Muscle layer of colon (tissue), 2 donors: ENCODE results near the gene MREG.

Experiments
- H3K27ac ChIP-seq: one replicate; pipeline ENCODE4 v1.7.0; 2013; ENCODE audit warnings: low read depth, mild to moderate bottlenecking, low read length, moderate library complexity
- H3K27me3 ChIP-seq, 2 donors: one replicate each; pipeline ENCODE4 v1.7.0; 2013; ENCODE audit warnings: low read length in 2 of 2, mild to moderate bottlenecking in 2 of 2; ENCODE audit not compliant: insufficient read depth in 2 of 2, control insufficient read depth in 1 of 2
- H3K36me3 ChIP-seq: one replicate; pipeline ENCODE4 v1.7.0; 2013; ENCODE audit warnings: mild to moderate bottlenecking, low read length; ENCODE audit not compliant: insufficient read depth
- H3K4me1 ChIP-seq: one replicate; pipeline ENCODE4 v1.7.0; 2013; ENCODE audit warnings: mild to moderate bottlenecking, low read length; ENCODE audit not compliant: insufficient read depth
- H3K4me3 ChIP-seq, 2 donors: one replicate each; pipeline ENCODE4 v1.7.0; 2013; ENCODE audit warnings: low read length in 2 of 2, low read depth in 1 of 2, mild to moderate bottlenecking in 1 of 2, moderate library complexity in 1 of 2
- H3K9ac ChIP-seq: one replicate; pipeline ENCODE4 v1.7.0; 2013; ENCODE audit warnings: low read length
- H3K9me3 ChIP-seq: one replicate; pipeline ENCODE4 v1.7.0; 2013; ENCODE audit warnings: mild to moderate bottlenecking, low read length
- donor health status: abdominal sarcoma.
- donor health status: Adenocarcinoma of cecum.

MREG gene

GRCh38 chr2:215948051-215948450 lies 65.3 kb downstream of the MREG start:
- H3K4me3 ChIP-seq, result no peak overlapping the region
- no peaks in the 10 kb centered on the region for H3K36me3 ChIP-seq
- H3K9me3 ChIP-seq, result no peaks in the 10 kb centered on the region
- H3K4me1 ChIP-seq, result no peaks in the 10 kb centered on the region
- no peak overlapping the region for H3K27ac ChIP-seq
- no peaks in the 10 kb centered on the region for H3K27me3 ChIP-seq
- no peak overlapping the region for H3K9ac ChIP-seq

DNA sequence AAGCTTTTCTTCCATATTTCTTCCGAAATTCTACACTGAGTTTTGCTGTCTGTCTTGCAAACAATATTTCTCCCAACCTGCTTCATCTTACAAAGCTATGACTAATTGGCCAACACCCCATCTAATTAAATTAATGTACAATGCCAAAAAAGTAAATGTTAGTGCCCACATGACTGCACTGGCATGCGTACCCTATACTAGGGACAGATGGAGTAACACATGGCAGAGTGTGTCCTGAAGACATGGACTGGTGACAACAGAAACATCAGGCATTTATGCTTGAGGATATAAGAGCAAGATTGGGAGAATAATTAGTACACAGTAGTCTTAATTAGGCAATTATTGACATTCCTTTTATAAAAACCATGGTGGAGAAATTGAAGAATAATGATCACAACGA lies 66.8 kb downstream of the MREG start:
- no peak overlapping the region for H3K4me3 ChIP-seq
- H3K36me3 ChIP-seq, result peaks cover 3% of the 10 kb centered on the region
- H3K9ac ChIP-seq, result no peak overlapping the region
- H3K27me3 ChIP-seq, result no peaks in the 10 kb centered on the region
- H3K4me1 ChIP-seq, result no peaks in the 10 kb centered on the region
- no peak overlapping the region for H3K27ac ChIP-seq
- H3K9me3 ChIP-seq, result no peaks in the 10 kb centered on the region

DNA sequence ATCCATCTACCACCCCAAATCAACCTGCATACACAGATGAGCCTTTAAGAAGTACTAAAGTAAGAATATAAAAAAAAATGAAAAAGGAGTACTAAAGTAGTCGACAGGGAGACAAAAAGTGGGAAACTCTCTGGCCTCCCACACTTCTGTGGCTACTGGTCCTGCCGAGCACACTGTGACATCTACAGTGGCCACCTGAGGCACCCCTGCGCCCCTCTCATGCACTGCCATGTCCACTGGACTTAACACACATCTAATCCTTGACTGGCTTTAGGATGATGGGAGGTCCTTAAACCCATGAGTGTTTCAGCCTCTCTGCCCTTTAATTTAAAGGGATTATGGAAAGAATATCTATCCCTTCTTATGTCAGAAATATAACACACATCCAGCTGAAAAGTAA lies 71.2 kb downstream of the MREG start:
- Histone ChIP-seq H3K36me3 (peaks cover 4% of the 10 kb centered on the region), H3K4me1 (no peaks in the 10 kb centered on the region)

DNA sequence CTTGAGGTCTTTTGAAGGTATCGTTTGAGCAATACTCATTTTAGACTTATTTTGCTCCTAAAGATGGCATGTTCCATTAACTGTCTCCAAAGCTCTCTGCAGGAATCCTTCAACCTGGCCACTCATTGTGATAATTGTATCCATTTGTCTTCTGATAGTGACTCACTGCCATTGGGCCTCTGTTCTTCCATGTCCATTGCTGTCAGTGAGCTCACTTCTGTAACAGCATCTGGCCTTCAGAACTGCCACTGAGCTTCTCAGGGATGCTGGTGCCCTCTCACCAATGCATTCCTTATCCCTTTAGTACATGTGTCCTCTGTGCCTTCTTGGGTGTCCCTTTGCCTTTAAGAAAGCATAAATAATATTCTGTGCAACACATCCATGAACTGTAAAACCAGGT lies 71.6 kb downstream of the MREG start:
- H3K9ac ChIP-seq, result no peak overlapping the region
- H3K4me3 ChIP-seq, result no peak overlapping the region
- no peak overlapping the region for H3K27ac ChIP-seq
- H3K4me1 ChIP-seq, result no peaks in the 10 kb centered on the region
- no peaks in the 10 kb centered on the region for H3K27me3 ChIP-seq
- H3K9me3 ChIP-seq, result no peaks in the 10 kb centered on the region
- peaks cover 4% of the 10 kb centered on the region for H3K36me3 ChIP-seq

More for the DNA sequence above, 71.2 kb downstream of the MREG start:
- Histone ChIP-seq H3K4me3 (no peak overlapping the region), H3K9ac (no peak overlapping the region), H3K27me3 (no peaks in the 10 kb centered on the region), H3K27ac (no peak overlapping the region), H3K9me3 (no peaks in the 10 kb centered on the region)

- no peaks in the 10 kb centered on the region for H3K4me1 ChIP-seq
- H3K36me3 ChIP-seq, result peaks cover 4% of the 10 kb centered on the region
- H3K9ac ChIP-seq, result no peak overlapping the region
- no peak overlapping the region for H3K4me3 ChIP-seq
- no peaks in the 10 kb centered on the region for H3K27me3 ChIP-seq
- no peak overlapping the region for H3K27ac ChIP-seq
- H3K9me3 ChIP-seq, result no peaks in the 10 kb centered on the region
Measured at GRCh38 chr2:215940645-215941184, 72.6 kb downstream of the MREG start.

DNA sequence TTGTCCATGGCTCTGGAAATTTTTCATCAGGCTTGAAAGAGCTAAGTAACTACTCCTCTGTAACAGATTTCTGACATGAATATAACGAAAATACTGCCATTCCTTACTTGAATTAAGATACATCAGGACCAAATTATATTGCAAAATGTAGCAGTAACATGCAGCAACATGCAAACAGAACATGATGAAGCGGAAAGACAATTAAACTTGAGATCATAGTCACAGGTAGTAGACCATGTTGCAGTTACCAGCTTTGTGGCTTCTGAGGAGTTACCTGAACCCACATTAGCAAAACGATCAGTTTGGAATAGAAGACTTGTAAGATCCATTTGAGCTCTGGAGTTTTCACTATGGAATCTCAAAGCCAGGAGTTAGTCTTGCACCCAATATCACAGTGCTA lies 76.2 kb downstream of the MREG start:
- no peaks in the 10 kb centered on the region for H3K4me1 ChIP-seq
- H3K4me3 ChIP-seq, result no peak overlapping the region
- peaks cover 4% of the 10 kb centered on the region for H3K36me3 ChIP-seq
- no peak overlapping the region for H3K9ac ChIP-seq
- no peak overlapping the region for H3K27ac ChIP-seq
- H3K9me3 ChIP-seq, result no peaks in the 10 kb centered on the region
- no peaks in the 10 kb centered on the region for H3K27me3 ChIP-seq

- Histone ChIP-seq H3K4me3 (no peak overlapping the region), H3K36me3 (no peaks in the 10 kb centered on the region), H3K4me1 (no peaks in the 10 kb centered on the region), H3K9ac (no peak overlapping the region), H3K9me3 (no peaks in the 10 kb centered on the region), H3K27me3 (no peaks in the 10 kb centered on the region), H3K27ac (no peak overlapping the region)
Measured at GRCh38 chr2:215933151-215933550, 80.2 kb downstream of the MREG start.

- H3K27ac ChIP-seq, result no peak overlapping the region
- H3K4me3 ChIP-seq, result no peak overlapping the region
- H3K9ac ChIP-seq, result no peak overlapping the region
Measured at GRCh38 chr2:215931256-215931903, 82.0 kb downstream of the MREG start.

DNA sequence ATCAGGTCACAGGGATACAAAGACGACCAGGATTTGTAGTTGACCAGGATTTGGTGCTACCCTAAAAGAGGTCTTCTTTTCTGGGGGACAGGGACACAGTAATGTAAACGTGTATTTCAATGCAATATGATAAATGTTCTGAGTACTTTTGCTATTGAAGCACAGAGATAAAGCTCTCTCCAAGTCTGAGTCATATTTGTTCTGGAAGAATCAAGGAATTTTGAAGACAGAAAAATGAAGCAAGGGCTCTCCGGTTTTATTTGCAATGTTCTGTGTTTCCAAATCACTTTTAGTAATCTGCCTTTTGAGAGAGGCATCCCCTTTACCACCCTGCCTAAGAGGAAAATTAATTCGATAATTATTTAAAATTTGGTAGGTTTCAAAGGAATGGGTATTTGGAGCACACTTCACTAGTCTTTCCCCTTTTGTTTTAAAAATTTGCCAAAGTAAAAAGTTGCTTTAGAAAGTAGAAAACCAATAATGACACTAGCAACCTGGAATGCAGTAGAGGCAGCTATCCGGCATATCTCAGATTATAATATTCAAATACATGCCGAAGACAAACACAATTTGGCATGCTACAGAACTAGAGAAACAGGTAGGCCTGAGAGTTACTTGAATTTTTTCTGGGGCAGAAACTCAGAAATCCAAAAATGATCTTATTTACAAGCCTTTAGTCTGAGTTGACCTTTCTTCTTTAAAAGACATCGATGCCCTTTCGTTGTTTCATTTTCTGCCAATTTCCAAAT lies 82.7 kb downstream of the MREG start:
- Histone ChIP-seq H3K36me3 (no peaks in the 10 kb centered on the region), H3K4me1 (no peaks in the 10 kb centered on the region), H3K27me3 (no peaks in the 10 kb centered on the region), H3K27ac (no peak overlapping the region), H3K4me3 (no peak overlapping the region), H3K9me3 (no peaks in the 10 kb centered on the region), H3K9ac (no peak overlapping the region)

More at GRCh38 chr2:215931256-215931903, 82.0 kb downstream of the MREG start:
- Histone ChIP-seq H3K27me3 (no peaks in the 10 kb centered on the region), H3K9me3 (no peaks in the 10 kb centered on the region), H3K36me3 (no peaks in the 10 kb centered on the region), H3K4me1 (no peaks in the 10 kb centered on the region)

- no peak overlapping the region for H3K9ac ChIP-seq
- no peaks in the 10 kb centered on the region for H3K4me1 ChIP-seq
- no peaks in the 10 kb centered on the region for H3K27me3 ChIP-seq
- no peak overlapping the region for H3K27ac ChIP-seq
- H3K36me3 ChIP-seq, result no peaks in the 10 kb centered on the region
- no peak overlapping the region for H3K4me3 ChIP-seq
- no peaks in the 10 kb centered on the region for H3K9me3 ChIP-seq
Measured at GRCh38 chr2:215929602-215930335, 83.6 kb downstream of the MREG start.

- Histone ChIP-seq H3K9me3 (no peaks in the 10 kb centered on the region), H3K4me1 (no peaks in the 10 kb centered on the region)
Measured at GRCh38 chr2:215928086-215928485, 85.3 kb downstream of the MREG start.

More at GRCh38 chr2:215928086-215928485, 85.3 kb downstream of the MREG start:
- H3K36me3 ChIP-seq, result no peaks in the 10 kb centered on the region
- no peaks in the 10 kb centered on the region for H3K27me3 ChIP-seq
- no peak overlapping the region for H3K9ac ChIP-seq
- no peak overlapping the region for H3K27ac ChIP-seq
- no peak overlapping the region for H3K4me3 ChIP-seq
